IMR-90 (cell line): Measurements from ENCODE around the gene PPP1CA. TPM values are rescaled to one million over a fixed set of nuclear protein-coding genes. Genes with fewer than 3 reads are reported as not detected.

Experiments
- ATAC-seq: fragments of 200-7000 bp; cut with Tn5 transposase; 2 replicates; pipeline ENCODE4 v1.9.1; 2020; ENCODE audit warnings: low read depth, mild to moderate bottlenecking, moderate library complexity
- BruUV-seq: library from RNA; stranded (reverse); fragments of 400-500 nt; replicated peaks from 2 replicates; lab custom pipeline; 2021; lab: Mats Ljungman, UMichigan
- CTCF ChIA-PET: fragments of 300-600 bp; formaldehyde crosslinking; extraction: SDS; loops from one replicate; lab custom pipeline; 2021; ENCODE audit warnings: antibody characterized with exemption; lab: Yijun Ruan, JAX
- POLR2A ChIA-PET: fragments of 300-600 bp; sonication (Branson Sonifier 250); formaldehyde crosslinking; loops from one replicate; lab custom pipeline; 2022; ENCODE audit warnings: antibody characterized with exemption; ENCODE audit not compliant: unreplicated experiment; lab: Charles Lee
- DNase-seq: peaks from one replicate; pipeline ENCODE4 v3.0.0; 2013
- H2AFZ ChIP-seq: replicated peaks from 2 replicates; pipeline ENCODE3; 2013; ENCODE audit warnings: low read length, mild to moderate bottlenecking; ENCODE audit not compliant: poor library complexity
- H2AK5ac ChIP-seq: 2 replicates; pipeline ENCODE4 v1.6.1; 2013; ENCODE audit warnings: low read depth, low read length, inconsistent platforms
- H2AK9ac ChIP-seq: replicated peaks from 2 replicates; pipeline ENCODE3; 2013; ENCODE audit warnings: mild to moderate bottlenecking, low read depth, low read length, moderate library complexity; ENCODE audit not compliant: poor library complexity
- H2BK120ac ChIP-seq: 2 replicates; pipeline ENCODE4 v1.6.1; 2013; ENCODE audit warnings: low read depth, low read length, inconsistent platforms
- H2BK15ac ChIP-seq: 3 replicates; pipeline ENCODE4 v1.6.1; 2013; ENCODE audit warnings: low read depth, low read length, inconsistent platforms
- H2BK20ac ChIP-seq: 2 replicates; pipeline ENCODE4 v1.6.1; 2013; ENCODE audit warnings: low read depth, mild to moderate bottlenecking, inconsistent platforms, low read length, moderate library complexity
- H2BK5ac ChIP-seq: 2 replicates; pipeline ENCODE4 v1.6.1; 2013; ENCODE audit warnings: mild to moderate bottlenecking, low read depth, low read length, inconsistent platforms; ENCODE audit not compliant: poor library complexity, severe bottlenecking
- H3K14ac ChIP-seq: replicated peaks from 2 replicates; pipeline ENCODE4 v1.6.1; 2013; ENCODE audit warnings: low read depth, low read length, inconsistent platforms
- H3K18ac ChIP-seq: 2 replicates; pipeline ENCODE4 v1.6.1; 2013; ENCODE audit warnings: low read depth, low read length, control low read depth
- H3K23ac ChIP-seq: 2 replicates; pipeline ENCODE4 v1.6.1; 2013; ENCODE audit warnings: low read depth, low read length, inconsistent platforms
- H3K27ac ChIP-seq: 2 replicates; pipeline ENCODE4 v1.5.1; 2013; ENCODE audit warnings: mild to moderate bottlenecking, control low read depth, low read length; ENCODE audit not compliant: insufficient read depth
- H3K27me3 ChIP-seq: 2 replicates; pipeline ENCODE4 v1.6.1; 2013; ENCODE audit warnings: low read length; ENCODE audit not compliant: control insufficient read depth, insufficient read depth
- H3K36me3 ChIP-seq: 2 replicates; pipeline ENCODE4 v1.6.1; 2013; ENCODE audit warnings: low read length, mixed read lengths; ENCODE audit not compliant: control insufficient read depth, insufficient read depth
- H3K4ac ChIP-seq: 2 replicates; pipeline ENCODE4 v1.6.1; 2013; ENCODE audit warnings: low read depth, low read length, inconsistent platforms
- H3K4me1 ChIP-seq: 2 replicates; pipeline ENCODE4 v1.6.1; 2013; ENCODE audit warnings: low read length, mixed read lengths; ENCODE audit not compliant: control insufficient read depth, insufficient read depth
- H3K4me2 ChIP-seq: 2 replicates; pipeline ENCODE4 v1.6.1; 2013; ENCODE audit warnings: low read depth, mild to moderate bottlenecking, control low read depth, low read length, moderate library complexity
- H3K4me3 ChIP-seq: 2 replicates; pipeline ENCODE4 v1.5.1; 2013; ENCODE audit warnings: low read depth, mild to moderate bottlenecking, control low read depth, low read length, moderate library complexity; ENCODE audit not compliant: insufficient read depth
- H3K56ac ChIP-seq: 2 replicates; pipeline ENCODE4 v1.6.1; 2013; ENCODE audit warnings: low read length, inconsistent platforms; ENCODE audit not compliant: insufficient read depth; ENCODE audit errors: extremely low read depth
- H3K79me1 ChIP-seq, 2 experiments: 2 replicates each; pipeline ENCODE4 v1.6.1; 2013; ENCODE audit warnings: low read length in 2 of 2, inconsistent platforms in 1 of 2, low read depth in 1 of 2
- H3K9ac ChIP-seq: 2 replicates; pipeline ENCODE4 v1.6.1; 2013; ENCODE audit warnings: low read depth, low read length, control low read depth
- H3K9me1 ChIP-seq: 2 replicates; pipeline ENCODE4 v1.6.1; 2013; ENCODE audit warnings: low read length, inconsistent platforms; ENCODE audit not compliant: insufficient read depth
- H3K9me3 ChIP-seq: 2 replicates; pipeline ENCODE4 v1.6.1; 2013; ENCODE audit warnings: low read length; ENCODE audit not compliant: control insufficient read depth, insufficient read depth
- H4K20me1 ChIP-seq: 2 replicates; pipeline ENCODE4 v1.6.1; 2013; ENCODE audit warnings: low read length, inconsistent platforms; ENCODE audit not compliant: insufficient read depth
- H4K5ac ChIP-seq: 2 replicates; pipeline ENCODE4 v1.6.1; 2013; ENCODE audit warnings: mild to moderate bottlenecking, low read depth, low read length, control low read depth
- H4K8ac ChIP-seq, 2 experiments: 2 replicates each; pipeline ENCODE4 v1.6.1; 2013; ENCODE audit warnings: low read depth in 2 of 2, low read length in 2 of 2, control low read depth in 1 of 2, inconsistent platforms in 1 of 2
- H4K91ac ChIP-seq: 2 replicates; pipeline ENCODE4 v1.6.1; 2013; ENCODE audit warnings: low read depth, low read length, inconsistent platforms; ENCODE audit not compliant: insufficient read depth
- BHLHE40 ChIP-seq: fragments of 150-350 bp; IDR thresholded peaks from 2 replicates; pipeline ENCODE4 v1.6.1; 2016; ENCODE audit warnings: mild to moderate bottlenecking, low read depth, low read length
- CHD1 ChIP-seq: IDR thresholded peaks from 2 replicates; pipeline ENCODE4 v1.6.1; 2012; ENCODE audit warnings: low read depth, low read length, improper control_type of control experiment
- CTCF ChIP-seq: conservative IDR thresholded peaks from 2 replicates; pipeline ENCODE4 v1.5.1; 2012; ENCODE audit warnings: mild to moderate bottlenecking, low read depth, low read length, improper control_type of control experiment
- FOS ChIP-seq: fragments of 150-350 bp; IDR thresholded peaks from 2 replicates; pipeline ENCODE4 v1.6.1; 2016; ENCODE audit warnings: low read depth, low read length
- MAZ ChIP-seq: IDR thresholded peaks from 2 replicates; pipeline ENCODE4 v1.6.1; 2012; ENCODE audit warnings: low read depth, mild to moderate bottlenecking, low read length, improper control_type of control experiment, moderate library complexity, borderline replicate concordance
- MXI1 ChIP-seq: IDR thresholded peaks from 2 replicates; pipeline ENCODE4 v1.6.1; 2012; ENCODE audit warnings: low read depth, mild to moderate bottlenecking, low read length, moderate library complexity, borderline replicate concordance
- NFE2L2 ChIP-seq: fragments of 150-350 bp; IDR thresholded peaks from 2 replicates; pipeline ENCODE4 v1.6.1; 2016; ENCODE audit warnings: low read depth, mild to moderate bottlenecking, low read length
- POLR2A ChIP-seq: IDR thresholded peaks from 2 replicates; pipeline ENCODE4 v1.6.1; 2012; ENCODE audit warnings: mild to moderate bottlenecking, low read depth, low read length
- RAD21 ChIP-seq: IDR thresholded peaks from 2 replicates; pipeline ENCODE4 v1.6.1; 2012; ENCODE audit warnings: low read length, improper control_type of control experiment
- WGBS, 2 experiments: methylation state at CpG; one replicate each; pipeline versions ENCODE4 v1.1.5 to v1.1.7; 2013; ENCODE audit warnings: missing lambda C conversion rate in 2 of 2; ENCODE audit not compliant: insufficient read length in 1 of 2; ENCODE audit errors: extremely low coverage in 2 of 2; 5-methylcytosine and 5-hydroxymethylcytosine counted together
- dilution Hi-C: fragments of 300-500 bp; cut with HindIII; formaldehyde crosslinking; loops from one replicate; pipeline ENCODE4 v1.14.3; 2018; ENCODE audit warnings: low sequenced_read_pairs; ENCODE audit not compliant: unreplicated experiment
- in situ Hi-C: fragments of 300-500 bp; cut with MboI; formaldehyde crosslinking; loops from 3 replicates; pipeline ENCODE4 v1.14.3; 2019; ENCODE audit warnings: low sequenced_read_pairs, inconsistent platforms, mixed read lengths
- intact Hi-C: fragments of 100-400 bp; cut with micrococcal nuclease; formaldehyde crosslinking; loops from 2 replicates; pipeline ENCODE4 v1.10.0; 2022
- polyA plus RNA-seq, 3 experiments: library from polyadenylated mRNA; depleted of rRNA; stranded (reverse); fragments of >200 nt; gene quantifications; 2 replicates each; pipeline ENCODE4 v1.2.3, GENCODE V29; 2012; ENCODE audit warnings: low replicate concordance in 1 of 3
- total RNA-seq: library from RNA; depleted of rRNA; stranded (reverse); fragments of >200 nt; gene quantifications from 2 replicates; pipeline ENCODE4 v1.2.3, GENCODE V29; 2012

PPP1CA gene
- total and polyA plus RNA-seq, 2 of the 4 experiments (the other 2 are of a cell fraction): 228 to 313 TPM

GRCh38 chr11:67429722-67430121 lies 28.1 kb upstream of the PPP1CA start:
- Histone ChIP-seq H4K8ac (peak overlapping the region in 1 of 2 experiments; percentile 2; a peak in 1 of 4 replicates), H3K56ac (no peak overlapping the region), H3K14ac (no peak overlapping the region), H4K91ac (no peak overlapping the region), H2AK5ac (no peak overlapping the region), H3K9ac (no peak overlapping the region), H3K79me1 (peaks cover 11 to 29% of the 10 kb centered on the region in 2 experiments), H3K9me3 (no peaks in the 10 kb centered on the region), H2AFZ (no peak overlapping the region), H3K4ac (no peak overlapping the region), H2BK5ac (no peak overlapping the region), H3K27me3 (no peaks in the 10 kb centered on the region), H2BK20ac (no peak overlapping the region), H4K5ac (no peak overlapping the region), H3K27ac (no peak overlapping the region), H4K20me1 (no peaks in the 10 kb centered on the region; the same call in 1 of the 2 replicates), H2BK120ac (no peak overlapping the region), H3K4me1 (peaks cover 5% of the 10 kb centered on the region), H2AK9ac (no peak overlapping the region), H3K23ac (no peak overlapping the region), H3K4me2 (no peak overlapping the region), H3K36me3 (peaks cover 26% of the 10 kb centered on the region), H2BK15ac (no peak overlapping the region), H3K4me3 (no peak overlapping the region), H3K9me1 (peaks cover 8% of the 10 kb centered on the region), H3K18ac (no peak overlapping the region)
- ChIA-PET CTCF (no interaction called here), POLR2A (no interaction called here)
- WGBS, 2 experiments: 100% methylated on average over 3 of the region's 11 CpGs; no CpG with 5 or more reads in 1 of the 2 experiments
- in situ Hi-C loops: no loop called here
- BruUV-seq: no TSS peak
- dilution Hi-C loops: no loop called here
- TF ChIP-seq MAZ: no peak
- no peak for TF ChIP-seq FOS
- TF ChIP-seq MXI1: no peak
- no peak for TF ChIP-seq RAD21
- TF ChIP-seq CTCF: no peak
- TF ChIP-seq NFE2L2: no peak
- no peak for TF ChIP-seq BHLHE40
- TF ChIP-seq POLR2A: no peak
- no peak for TF ChIP-seq CHD1
- no peak for ATAC-seq
- intact Hi-C loops: no loop called here
- no peak for DNase-seq
